GM21447 (cell line): ENCODE results near the gene SP1.
"Not testable (repeated sequence)": the region's sequence is repeated elsewhere in the genome, so short reads cannot be mapped to it uniquely, and the experiment has no call there.

Source experiments
- ATAC-seq: cut with Tn5 transposase; IDR thresholded peaks from one replicate; pipeline ENCODE4 v1.9.1; 2021; ENCODE audit not compliant: unreplicated experiment

Gene SP1

GRCh38 chr12:53410951-53411350, 31.0 kb downstream of the SP1 start:
- no peak for ATAC-seq

- ATAC-seq: no peak
These were observed 33.7 kb downstream of the SP1 start for GRCh38 chr12:53413485-53414204.

- ATAC-seq: no peak
These were observed 34.9 kb downstream of the SP1 start for GRCh38 chr12:53414756-53415417.

- not testable (repeated sequence) for ATAC-seq
These were observed 35.9 kb downstream of the SP1 start for GRCh38 chr12:53415752-53416389.

- not testable (repeated sequence) for ATAC-seq
These were observed 37.4 kb downstream of the SP1 start for GRCh38 chr12:53417291-53417816.

- no peak for ATAC-seq
These were observed 38.2 kb downstream of the SP1 start for GRCh38 chr12:53418221-53418620.

- no peak for ATAC-seq
These were observed 39.8 kb downstream of the SP1 start for GRCh38 chr12:53419756-53420155.

- ATAC-seq: not testable (repeated sequence)
These were observed 42.3 kb downstream of the SP1 start for GRCh38 chr12:53422247-53422646.

- no peak for ATAC-seq
These were observed 43.6 kb downstream of the SP1 start, which contains the start of gene AMHR2 for GRCh38 chr12:53423597-53423996. TSS of gene AMHR2 (plus strand) at chr12:53423855. CDS start at chr12:53423935, 80 bp downstream.

- no peak for ATAC-seq
These were observed 44.9 kb downstream of the SP1 start for GRCh38 chr12:53424626-53425514.

GRCh38 chr12:53425515-53426150, 45.7 kb downstream of the SP1 start:
- no peak for ATAC-seq

GRCh38 chr12:53427905-53428594, 48.1 kb downstream of the SP1 start:
- no peak for ATAC-seq

- ATAC-seq: no peak
These were observed 48.8 kb downstream of the SP1 start for GRCh38 chr12:53428741-53429140.

- no peak for ATAC-seq
These were observed 50.1 kb downstream of the SP1 start for GRCh38 chr12:53430116-53430515.

- no peak for ATAC-seq
These were observed 51.2 kb downstream of the SP1 start for GRCh38 chr12:53431187-53431586.

- not testable (repeated sequence) for ATAC-seq
These were observed 55.4 kb downstream of the SP1 start for GRCh38 chr12:53435326-53435725.

- ATAC-seq: not testable (repeated sequence)
These were observed 59.6 kb downstream of the SP1 start for GRCh38 chr12:53439582-53439981.

GRCh38 chr12:53441040-53441833, 61.3 kb downstream of the SP1 start, which contains the start of gene PRR13:
TSS of gene PRR13 (plus strand) at chr12:53441734. CDS start at chr12:53442715, 981 bp downstream.
- peak; percentile 98 for ATAC-seq

- ATAC-seq: no peak
These were observed 64.0 kb downstream of the SP1 start for GRCh38 chr12:53443955-53444354.
